Stimulated activated CD4-positive, alpha-beta T cell treated with anti-CD3 and anti-CD28 coated beads, Interleukin-15, amount 100 ng/mL, for 24 hours (primary cell): ENCODE data around the gene LGALSL.

Experiments used
- DNase-seq: peaks from one replicate; pipeline ENCODE4 v3.0.0-alpha.2; 2020

Gene LGALSL

GRCh38 chr2:64502860-64503259, 48.9 kb downstream of the LGALSL start:
- no peak for DNase-seq

DNA sequence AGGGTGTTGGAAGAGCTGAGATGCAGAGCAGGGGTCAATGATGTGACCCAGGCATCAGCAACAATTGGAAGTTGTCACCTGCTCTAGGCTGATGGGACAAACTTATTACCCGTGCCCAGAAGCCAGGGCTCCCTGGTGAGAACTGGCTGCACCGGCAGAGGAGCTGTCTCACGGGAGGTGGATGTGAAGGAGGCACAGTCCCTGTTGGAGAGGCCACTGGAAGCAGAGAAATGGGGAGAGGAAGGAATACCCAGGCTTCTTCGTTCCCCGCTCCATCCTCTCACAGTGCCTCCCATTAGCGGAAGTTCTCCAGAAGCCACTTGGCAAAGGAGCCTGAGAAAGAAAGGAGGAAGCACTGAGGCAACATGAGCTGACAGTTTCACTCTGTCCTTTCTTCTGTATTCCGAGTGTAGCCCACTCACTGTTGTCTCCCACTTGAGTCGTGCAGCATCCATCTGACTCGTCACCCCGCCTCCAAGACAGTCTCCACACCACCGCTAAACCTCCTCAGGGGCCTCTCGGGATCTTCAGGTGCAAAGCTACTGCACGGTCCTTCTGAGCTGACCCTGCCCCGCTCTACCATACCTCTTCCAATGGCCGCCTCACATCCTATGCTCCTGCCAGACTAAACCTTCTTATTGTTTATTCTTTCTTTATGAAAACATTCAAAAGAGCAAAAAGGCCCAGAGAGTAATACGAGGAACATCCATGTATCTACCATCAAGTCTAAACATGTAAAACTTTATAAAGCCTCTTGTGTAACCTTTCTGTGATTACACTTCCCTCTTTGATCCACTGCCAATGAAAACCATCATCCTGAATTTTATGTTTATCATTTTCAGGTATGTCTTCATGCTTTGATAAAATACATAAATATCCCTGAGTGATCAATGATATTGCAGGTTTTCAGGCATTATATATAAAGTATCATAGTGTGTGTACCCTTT, 51.1 kb downstream of the LGALSL start:
- no peak for DNase-seq

GRCh38 chr2:64506686-64507085, 52.7 kb downstream of the LGALSL start:
- no peak for DNase-seq
